ENCODE results near the gene MS4A13.

The MS4A13 gene

GRCh38 chr11:60492488-60493009 lies 22.6 kb upstream of the MS4A13 start, which contains the start of gene MS4A12:
Gene MS4A12, plus strand, starts transcription at chr11:60492778. Its CDS starts 4,541 bp downstream, at chr11:60497319.
- no peak within 1 kb of the TSS for H3K4me3 ChIP-seq (ENCODE audit: low read depth, low read length)
- TF ChIP-seq CTCF (IDR thresholded peaks at IDR 0.05; ENCODE audit: insufficient read depth, low read depth, low read length, missing control alignments) = no peak
- DNase-seq (ENCODE audit: low read depth) = no peak

GRCh38 chr11:60493454-60493853 lies 21.7 kb upstream of the MS4A13 start:
- DNase-seq (ENCODE audit: low read depth) = no peak
- no peak for TF ChIP-seq CTCF (IDR thresholded peaks at IDR 0.05; ENCODE audit: insufficient read depth, low read depth, low read length, missing control alignments)
- H3K4me3 ChIP-seq (ENCODE audit: low read depth, low read length) = no peak overlapping the region

GRCh38 chr11:60498399-60498798 lies 16.8 kb upstream of the MS4A13 start:
- DNase-seq (ENCODE audit: low read depth) = no peak
- TF ChIP-seq CTCF (IDR thresholded peaks at IDR 0.05; ENCODE audit: insufficient read depth, low read depth, low read length, missing control alignments) = no peak
- H3K4me3 ChIP-seq (ENCODE audit: low read depth, low read length) = no peak overlapping the region

- peak; percentile 40 for DNase-seq (ENCODE audit: low read depth)
- TF ChIP-seq CTCF (IDR thresholded peaks at IDR 0.05; ENCODE audit: insufficient read depth, low read depth, low read length, missing control alignments) = no peak
- H3K4me3 ChIP-seq (ENCODE audit: low read depth, low read length) = no peak overlapping the region
Observed at GRCh38 chr11:60498853-60499252, 16.3 kb upstream of the MS4A13 start.

- TF ChIP-seq CTCF (IDR thresholded peaks at IDR 0.05; ENCODE audit: insufficient read depth, low read depth, low read length, missing control alignments) = no peak
- no peak overlapping the region for H3K4me3 ChIP-seq (ENCODE audit: low read depth, low read length)
- DNase-seq (ENCODE audit: low read depth) = no peak
Observed at GRCh38 chr11:60500276-60500910, 14.8 kb upstream of the MS4A13 start.

- no peak for DNase-seq (ENCODE audit: low read depth)
- no peak for TF ChIP-seq CTCF (IDR thresholded peaks at IDR 0.05; ENCODE audit: insufficient read depth, low read depth, low read length, missing control alignments)
- H3K4me3 ChIP-seq (ENCODE audit: low read depth, low read length) = no peak overlapping the region
Observed at GRCh38 chr11:60502221-60502775, 12.9 kb upstream of the MS4A13 start.
